Transverse colon (tissue), 3 donors: ENCODE results near the gene RABIF.

Source experiments
- POLR2A ChIP-seq: fragments of 450-650 bp; IDR thresholded peaks from one replicate; pipeline ENCODE4 v1.6.1; 2016; ENCODE audit warnings: antibody characterized with exemption, mild to moderate bottlenecking, moderate library complexity
- TF ChIP-seq, protein P1 (sequence below), 5 experiments: fragments of 200-600 bp in 3 of 5; fragments of 450-650 bp in 2 of 5; sonication (generic) in 3 of 5; IDR thresholded peaks; 1 replicate in 2 of 5; 2 replicates in 3 of 5; pipeline ENCODE4 v1.5.1; 2016 to 2017; ENCODE audit warnings: antibody characterized with exemption in 5 of 5, inconsistent platforms in 3 of 5, mild to moderate bottlenecking in 2 of 5, moderate library complexity in 1 of 5

DNA sequence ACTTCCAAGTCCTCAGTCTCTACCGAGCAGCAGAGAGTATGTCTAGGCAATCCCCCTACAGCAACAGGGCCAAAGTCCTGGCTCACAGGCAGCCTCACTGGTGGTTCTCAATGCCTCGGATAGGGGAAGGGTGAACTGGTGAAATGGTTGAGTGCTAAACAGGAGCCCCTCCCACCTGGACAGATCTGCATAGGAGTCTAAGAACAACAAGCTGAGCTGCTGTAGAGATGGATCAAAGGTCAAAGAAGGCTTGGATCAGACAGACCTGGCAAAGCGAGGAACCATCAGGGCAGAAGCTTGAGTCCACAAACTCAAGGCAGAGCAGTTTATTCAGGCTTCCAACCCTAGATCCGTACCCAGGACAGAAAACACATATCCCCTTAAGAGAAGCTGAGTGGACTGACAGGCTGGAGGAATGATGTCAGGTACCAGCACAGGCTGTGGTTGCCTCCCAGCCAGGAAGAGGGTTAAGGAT lies 31.8 kb downstream of the RABIF start:
- no peak for TF ChIP-seq POLR2A
- TF ChIP-seq, protein P1, sequence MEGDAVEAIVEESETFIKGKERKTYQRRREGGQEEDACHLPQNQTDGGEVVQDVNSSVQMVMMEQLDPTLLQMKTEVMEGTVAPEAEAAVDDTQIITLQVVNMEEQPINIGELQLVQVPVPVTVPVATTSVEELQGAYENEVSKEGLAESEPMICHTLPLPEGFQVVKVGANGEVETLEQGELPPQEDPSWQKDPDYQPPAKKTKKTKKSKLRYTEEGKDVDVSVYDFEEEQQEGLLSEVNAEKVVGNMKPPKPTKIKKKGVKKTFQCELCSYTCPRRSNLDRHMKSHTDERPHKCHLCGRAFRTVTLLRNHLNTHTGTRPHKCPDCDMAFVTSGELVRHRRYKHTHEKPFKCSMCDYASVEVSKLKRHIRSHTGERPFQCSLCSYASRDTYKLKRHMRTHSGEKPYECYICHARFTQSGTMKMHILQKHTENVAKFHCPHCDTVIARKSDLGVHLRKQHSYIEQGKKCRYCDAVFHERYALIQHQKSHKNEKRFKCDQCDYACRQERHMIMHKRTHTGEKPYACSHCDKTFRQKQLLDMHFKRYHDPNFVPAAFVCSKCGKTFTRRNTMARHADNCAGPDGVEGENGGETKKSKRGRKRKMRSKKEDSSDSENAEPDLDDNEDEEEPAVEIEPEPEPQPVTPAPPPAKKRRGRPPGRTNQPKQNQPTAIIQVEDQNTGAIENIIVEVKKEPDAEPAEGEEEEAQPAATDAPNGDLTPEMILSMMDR (IDR thresholded peaks at IDR 0.05): no peak
